IMR-90 (cell line): ENCODE measurements around the gene CCDC71. TPM values are rescaled to one million over a fixed set of nuclear protein-coding genes. Genes with fewer than 3 reads are reported as not detected.

Experiments used
- ATAC-seq: fragments of 200-7000 bp; cut with Tn5 transposase; 2 replicates; pipeline ENCODE4 v1.9.1; 2020; ENCODE audit warnings: low read depth, mild to moderate bottlenecking, moderate library complexity
- BruUV-seq: library from RNA; stranded (reverse); fragments of 400-500 nt; replicated peaks from 2 replicates; lab custom pipeline; 2021; lab: Mats Ljungman, UMichigan
- CTCF ChIA-PET: fragments of 300-600 bp; formaldehyde crosslinking; extraction: SDS; loops from one replicate; lab custom pipeline; 2021; ENCODE audit warnings: antibody characterized with exemption; lab: Yijun Ruan, JAX
- POLR2A ChIA-PET: fragments of 300-600 bp; sonication (Branson Sonifier 250); formaldehyde crosslinking; loops from one replicate; lab custom pipeline; 2022; ENCODE audit warnings: antibody characterized with exemption; ENCODE audit not compliant: unreplicated experiment; lab: Charles Lee
- DNase-seq: peaks from one replicate; pipeline ENCODE4 v3.0.0; 2013
- H2AFZ ChIP-seq: replicated peaks from 2 replicates; pipeline ENCODE3; 2013; ENCODE audit warnings: low read length, mild to moderate bottlenecking; ENCODE audit not compliant: poor library complexity
- H2AK5ac ChIP-seq: 2 replicates; pipeline ENCODE4 v1.6.1; 2013; ENCODE audit warnings: low read depth, low read length, inconsistent platforms
- H2AK9ac ChIP-seq: replicated peaks from 2 replicates; pipeline ENCODE3; 2013; ENCODE audit warnings: mild to moderate bottlenecking, low read depth, low read length, moderate library complexity; ENCODE audit not compliant: poor library complexity
- H2BK120ac ChIP-seq: 2 replicates; pipeline ENCODE4 v1.6.1; 2013; ENCODE audit warnings: low read depth, low read length, inconsistent platforms
- H2BK15ac ChIP-seq: 3 replicates; pipeline ENCODE4 v1.6.1; 2013; ENCODE audit warnings: low read depth, low read length, inconsistent platforms
- H2BK20ac ChIP-seq: 2 replicates; pipeline ENCODE4 v1.6.1; 2013; ENCODE audit warnings: low read depth, mild to moderate bottlenecking, inconsistent platforms, low read length, moderate library complexity
- H2BK5ac ChIP-seq: 2 replicates; pipeline ENCODE4 v1.6.1; 2013; ENCODE audit warnings: mild to moderate bottlenecking, low read depth, low read length, inconsistent platforms; ENCODE audit not compliant: poor library complexity, severe bottlenecking
- H3K14ac ChIP-seq: replicated peaks from 2 replicates; pipeline ENCODE4 v1.6.1; 2013; ENCODE audit warnings: low read depth, low read length, inconsistent platforms
- H3K18ac ChIP-seq: 2 replicates; pipeline ENCODE4 v1.6.1; 2013; ENCODE audit warnings: low read depth, low read length, control low read depth
- H3K23ac ChIP-seq: 2 replicates; pipeline ENCODE4 v1.6.1; 2013; ENCODE audit warnings: low read depth, low read length, inconsistent platforms
- H3K27ac ChIP-seq: 2 replicates; pipeline ENCODE4 v1.5.1; 2013; ENCODE audit warnings: mild to moderate bottlenecking, control low read depth, low read length; ENCODE audit not compliant: insufficient read depth
- H3K27me3 ChIP-seq: 2 replicates; pipeline ENCODE4 v1.6.1; 2013; ENCODE audit warnings: low read length; ENCODE audit not compliant: control insufficient read depth, insufficient read depth
- H3K36me3 ChIP-seq: 2 replicates; pipeline ENCODE4 v1.6.1; 2013; ENCODE audit warnings: low read length, mixed read lengths; ENCODE audit not compliant: control insufficient read depth, insufficient read depth
- H3K4ac ChIP-seq: 2 replicates; pipeline ENCODE4 v1.6.1; 2013; ENCODE audit warnings: low read depth, low read length, inconsistent platforms
- H3K4me1 ChIP-seq: 2 replicates; pipeline ENCODE4 v1.6.1; 2013; ENCODE audit warnings: low read length, mixed read lengths; ENCODE audit not compliant: control insufficient read depth, insufficient read depth
- H3K4me2 ChIP-seq: 2 replicates; pipeline ENCODE4 v1.6.1; 2013; ENCODE audit warnings: low read depth, mild to moderate bottlenecking, control low read depth, low read length, moderate library complexity
- H3K4me3 ChIP-seq: 2 replicates; pipeline ENCODE4 v1.5.1; 2013; ENCODE audit warnings: low read depth, mild to moderate bottlenecking, control low read depth, low read length, moderate library complexity; ENCODE audit not compliant: insufficient read depth
- H3K56ac ChIP-seq: 2 replicates; pipeline ENCODE4 v1.6.1; 2013; ENCODE audit warnings: low read length, inconsistent platforms; ENCODE audit not compliant: insufficient read depth; ENCODE audit errors: extremely low read depth
- H3K79me1 ChIP-seq, 2 experiments: 2 replicates each; pipeline ENCODE4 v1.6.1; 2013; ENCODE audit warnings: low read length in 2 of 2, inconsistent platforms in 1 of 2, low read depth in 1 of 2
- H3K9ac ChIP-seq: 2 replicates; pipeline ENCODE4 v1.6.1; 2013; ENCODE audit warnings: low read depth, low read length, control low read depth
- H3K9me1 ChIP-seq: 2 replicates; pipeline ENCODE4 v1.6.1; 2013; ENCODE audit warnings: low read length, inconsistent platforms; ENCODE audit not compliant: insufficient read depth
- H3K9me3 ChIP-seq: 2 replicates; pipeline ENCODE4 v1.6.1; 2013; ENCODE audit warnings: low read length; ENCODE audit not compliant: control insufficient read depth, insufficient read depth
- H4K20me1 ChIP-seq: 2 replicates; pipeline ENCODE4 v1.6.1; 2013; ENCODE audit warnings: low read length, inconsistent platforms; ENCODE audit not compliant: insufficient read depth
- H4K5ac ChIP-seq: 2 replicates; pipeline ENCODE4 v1.6.1; 2013; ENCODE audit warnings: mild to moderate bottlenecking, low read depth, low read length, control low read depth
- H4K8ac ChIP-seq, 2 experiments: 2 replicates each; pipeline ENCODE4 v1.6.1; 2013; ENCODE audit warnings: low read depth in 2 of 2, low read length in 2 of 2, control low read depth in 1 of 2, inconsistent platforms in 1 of 2
- H4K91ac ChIP-seq: 2 replicates; pipeline ENCODE4 v1.6.1; 2013; ENCODE audit warnings: low read depth, low read length, inconsistent platforms; ENCODE audit not compliant: insufficient read depth
- BHLHE40 ChIP-seq: fragments of 150-350 bp; IDR thresholded peaks from 2 replicates; pipeline ENCODE4 v1.6.1; 2016; ENCODE audit warnings: mild to moderate bottlenecking, low read depth, low read length
- CHD1 ChIP-seq: IDR thresholded peaks from 2 replicates; pipeline ENCODE4 v1.6.1; 2012; ENCODE audit warnings: low read depth, low read length, improper control_type of control experiment
- FOS ChIP-seq: fragments of 150-350 bp; IDR thresholded peaks from 2 replicates; pipeline ENCODE4 v1.6.1; 2016; ENCODE audit warnings: low read depth, low read length
- MAFK ChIP-seq: IDR thresholded peaks from 2 replicates; pipeline ENCODE4 v1.6.1; 2012; ENCODE audit warnings: low read depth, low read length, improper control_type of control experiment
- MAZ ChIP-seq: IDR thresholded peaks from 2 replicates; pipeline ENCODE4 v1.6.1; 2012; ENCODE audit warnings: low read depth, mild to moderate bottlenecking, low read length, improper control_type of control experiment, moderate library complexity, borderline replicate concordance
- MXI1 ChIP-seq: IDR thresholded peaks from 2 replicates; pipeline ENCODE4 v1.6.1; 2012; ENCODE audit warnings: low read depth, mild to moderate bottlenecking, low read length, moderate library complexity, borderline replicate concordance
- POLR2A ChIP-seq: IDR thresholded peaks from 2 replicates; pipeline ENCODE4 v1.6.1; 2012; ENCODE audit warnings: mild to moderate bottlenecking, low read depth, low read length
- RCOR1 ChIP-seq: IDR thresholded peaks from 2 replicates; pipeline ENCODE4 v1.6.1; 2012; ENCODE audit warnings: mild to moderate bottlenecking, low read length, improper control_type of control experiment; ENCODE audit not compliant: insufficient replicate concordance
- RFX5 ChIP-seq: IDR thresholded peaks from 2 replicates; pipeline ENCODE4 v1.8.0; 2012; ENCODE audit warnings: low read depth, mild to moderate bottlenecking, low read length, moderate library complexity
- SMC3 ChIP-seq: fragments of 150-350 bp; IDR thresholded peaks from 2 replicates; pipeline ENCODE4 v1.6.1; 2016; ENCODE audit warnings: low read depth, mild to moderate bottlenecking, antibody characterized with exemption, low read length, moderate library complexity
- WGBS, 2 experiments: methylation state at CpG; one replicate each; pipeline versions ENCODE4 v1.1.5 to v1.1.7; 2013; ENCODE audit warnings: missing lambda C conversion rate in 2 of 2; ENCODE audit not compliant: insufficient read length in 1 of 2; ENCODE audit errors: extremely low coverage in 2 of 2; 5-methylcytosine and 5-hydroxymethylcytosine counted together
- dilution Hi-C: fragments of 300-500 bp; cut with HindIII; formaldehyde crosslinking; loops from one replicate; pipeline ENCODE4 v1.14.3; 2018; ENCODE audit warnings: low sequenced_read_pairs; ENCODE audit not compliant: unreplicated experiment
- in situ Hi-C: fragments of 300-500 bp; cut with MboI; formaldehyde crosslinking; loops from 3 replicates; pipeline ENCODE4 v1.14.3; 2019; ENCODE audit warnings: low sequenced_read_pairs, inconsistent platforms, mixed read lengths
- intact Hi-C: fragments of 100-400 bp; cut with micrococcal nuclease; formaldehyde crosslinking; loops from 2 replicates; pipeline ENCODE4 v1.10.0; 2022
- polyA plus RNA-seq, 3 experiments: library from polyadenylated mRNA; depleted of rRNA; stranded (reverse); fragments of >200 nt; gene quantifications; 2 replicates each; pipeline ENCODE4 v1.2.3, GENCODE V29; 2012; ENCODE audit warnings: low replicate concordance in 1 of 3
- total RNA-seq: library from RNA; depleted of rRNA; stranded (reverse); fragments of >200 nt; gene quantifications from 2 replicates; pipeline ENCODE4 v1.2.3, GENCODE V29; 2012
- TF ChIP-seq, protein P1 (sequence below): fragments of 150-350 bp; IDR thresholded peaks from 2 replicates; pipeline ENCODE4 v1.6.1; 2016; ENCODE audit warnings: low read depth, mild to moderate bottlenecking, low read length, moderate library complexity, borderline replicate concordance
- TF ChIP-seq, protein P2 (sequence below): conservative IDR thresholded peaks from 2 replicates; pipeline ENCODE4 v1.5.1; 2012; ENCODE audit warnings: mild to moderate bottlenecking, low read depth, low read length, improper control_type of control experiment

The CCDC71 gene
- total and polyA plus RNA-seq, 2 of the 4 experiments (the other 2 are of a cell fraction), result 29.4 to 35.9 TPM

DNA sequence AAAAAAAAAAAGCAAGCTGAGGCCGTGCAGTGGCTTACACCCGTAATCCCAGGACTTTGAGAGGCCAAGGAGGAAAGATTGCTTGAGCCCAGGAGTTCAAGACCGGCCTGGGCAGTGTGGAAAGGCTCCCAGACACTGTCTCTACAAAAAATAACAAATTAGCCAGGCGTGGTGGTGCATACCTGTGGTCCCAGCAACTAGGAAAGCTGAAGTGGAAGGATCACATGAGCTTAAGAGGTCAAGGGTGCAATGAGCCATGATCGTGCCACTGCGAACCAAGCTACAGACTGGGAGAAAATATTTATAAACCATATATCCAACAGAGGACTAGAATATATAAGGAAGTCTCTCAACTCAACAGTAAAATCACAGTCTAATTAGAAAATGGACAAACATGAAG lies 15.2 kb upstream of the CCDC71 start:
- Histone ChIP-seq H3K23ac (no peak overlapping the region), H2BK120ac (no peak overlapping the region), H2BK5ac (no peak overlapping the region), H4K8ac (no peak overlapping the region), H2BK20ac (no peak overlapping the region), H3K4me3 (no peak overlapping the region), H3K27ac (no peak overlapping the region), H3K9me1 (no peaks in the 10 kb centered on the region), H3K4ac (no peak overlapping the region), H3K56ac (no peak overlapping the region), H3K18ac (no peak overlapping the region), H2AK9ac (no peak overlapping the region), H4K5ac (no peak overlapping the region), H3K14ac (no peak overlapping the region), H4K20me1 (no peaks in the 10 kb centered on the region), H3K9me3 (no peaks in the 10 kb centered on the region), H3K79me1 (no peaks in the 10 kb centered on the region), H2AFZ (no peak overlapping the region), H3K27me3 (no peaks in the 10 kb centered on the region), H2BK15ac (no peak overlapping the region), H3K4me2 (no peak overlapping the region), H3K9ac (no peak overlapping the region), H4K91ac (no peak overlapping the region), H2AK5ac (no peak overlapping the region), H3K4me1 (no peaks in the 10 kb centered on the region), H3K36me3 (peaks cover under 1% of the 10 kb centered on the region; the same call in 1 of the 2 replicates)
- no TSS peak for BruUV-seq
- in situ Hi-C loops, result no loop called here
- ChIA-PET CTCF (interaction anchor here (1.0 to 2.2 kb wide), 2 partner anchors 10 to 87 kb away, joined by 3 to 6 read pairs; partner anchors contain the start of gene KLHDC8B), POLR2A (interaction anchor here (0.5 kb wide), 1 partner anchor 272 kb away, joined by 6 read pairs; no protein-coding TSS in a partner anchor)
- no CpG with 5 or more reads among the region's 6 CpGs for WGBS, 2 experiments
- DNase-seq (no peak), ATAC-seq (no peak)
- dilution Hi-C loops, result no loop called here
- TF ChIP-seq SMC3 (no peak), MAZ (no peak), CHD1 (no peak), RFX5 (no peak), BHLHE40 (no peak), MAFK (no peak), MXI1 (no peak), POLR2A (no peak), FOS (no peak), RCOR1 (no peak)
- TF ChIP-seq, protein P1, sequence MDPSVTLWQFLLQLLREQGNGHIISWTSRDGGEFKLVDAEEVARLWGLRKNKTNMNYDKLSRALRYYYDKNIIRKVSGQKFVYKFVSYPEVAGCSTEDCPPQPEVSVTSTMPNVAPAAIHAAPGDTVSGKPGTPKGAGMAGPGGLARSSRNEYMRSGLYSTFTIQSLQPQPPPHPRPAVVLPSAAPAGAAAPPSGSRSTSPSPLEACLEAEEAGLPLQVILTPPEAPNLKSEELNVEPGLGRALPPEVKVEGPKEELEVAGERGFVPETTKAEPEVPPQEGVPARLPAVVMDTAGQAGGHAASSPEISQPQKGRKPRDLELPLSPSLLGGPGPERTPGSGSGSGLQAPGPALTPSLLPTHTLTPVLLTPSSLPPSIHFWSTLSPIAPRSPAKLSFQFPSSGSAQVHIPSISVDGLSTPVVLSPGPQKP, result no peak
- TF ChIP-seq, protein P2, sequence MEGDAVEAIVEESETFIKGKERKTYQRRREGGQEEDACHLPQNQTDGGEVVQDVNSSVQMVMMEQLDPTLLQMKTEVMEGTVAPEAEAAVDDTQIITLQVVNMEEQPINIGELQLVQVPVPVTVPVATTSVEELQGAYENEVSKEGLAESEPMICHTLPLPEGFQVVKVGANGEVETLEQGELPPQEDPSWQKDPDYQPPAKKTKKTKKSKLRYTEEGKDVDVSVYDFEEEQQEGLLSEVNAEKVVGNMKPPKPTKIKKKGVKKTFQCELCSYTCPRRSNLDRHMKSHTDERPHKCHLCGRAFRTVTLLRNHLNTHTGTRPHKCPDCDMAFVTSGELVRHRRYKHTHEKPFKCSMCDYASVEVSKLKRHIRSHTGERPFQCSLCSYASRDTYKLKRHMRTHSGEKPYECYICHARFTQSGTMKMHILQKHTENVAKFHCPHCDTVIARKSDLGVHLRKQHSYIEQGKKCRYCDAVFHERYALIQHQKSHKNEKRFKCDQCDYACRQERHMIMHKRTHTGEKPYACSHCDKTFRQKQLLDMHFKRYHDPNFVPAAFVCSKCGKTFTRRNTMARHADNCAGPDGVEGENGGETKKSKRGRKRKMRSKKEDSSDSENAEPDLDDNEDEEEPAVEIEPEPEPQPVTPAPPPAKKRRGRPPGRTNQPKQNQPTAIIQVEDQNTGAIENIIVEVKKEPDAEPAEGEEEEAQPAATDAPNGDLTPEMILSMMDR, result no peak
- intact Hi-C loops, result no loop called here
